Superior temporal gyrus (tissue), 1 donor: Measurements from ENCODE around the gene PRKCA.
A peak's percentile ranks its signal among the peaks of the same experiment; 100 is the strongest.

Experiments
- DNase-seq: peaks from one replicate; pipeline ENCODE4 v3.0.0-alpha.2; 2016; ENCODE audit errors: extremely low spot score

Gene PRKCA

DNA sequence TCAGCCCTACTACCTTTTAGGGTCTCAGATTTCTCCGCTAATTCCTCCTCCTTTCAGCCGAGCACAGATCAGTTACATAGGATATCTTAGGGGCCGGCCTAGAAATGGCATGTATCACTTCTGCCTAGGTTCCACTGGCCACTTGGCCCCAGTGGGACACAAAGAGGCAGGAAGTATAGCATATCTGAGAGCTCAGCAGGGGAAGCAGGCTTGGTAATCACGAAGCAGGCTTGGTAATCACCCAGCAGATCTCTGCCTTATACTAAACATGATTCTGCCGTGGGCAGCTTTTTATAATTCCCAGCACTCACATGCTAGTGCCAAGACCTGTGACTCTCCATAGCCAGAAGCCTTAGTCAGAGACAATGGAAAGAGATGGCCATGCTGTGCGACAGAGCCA, 472.9 kb downstream of the PRKCA start:
- no peak for DNase-seq

DNA sequence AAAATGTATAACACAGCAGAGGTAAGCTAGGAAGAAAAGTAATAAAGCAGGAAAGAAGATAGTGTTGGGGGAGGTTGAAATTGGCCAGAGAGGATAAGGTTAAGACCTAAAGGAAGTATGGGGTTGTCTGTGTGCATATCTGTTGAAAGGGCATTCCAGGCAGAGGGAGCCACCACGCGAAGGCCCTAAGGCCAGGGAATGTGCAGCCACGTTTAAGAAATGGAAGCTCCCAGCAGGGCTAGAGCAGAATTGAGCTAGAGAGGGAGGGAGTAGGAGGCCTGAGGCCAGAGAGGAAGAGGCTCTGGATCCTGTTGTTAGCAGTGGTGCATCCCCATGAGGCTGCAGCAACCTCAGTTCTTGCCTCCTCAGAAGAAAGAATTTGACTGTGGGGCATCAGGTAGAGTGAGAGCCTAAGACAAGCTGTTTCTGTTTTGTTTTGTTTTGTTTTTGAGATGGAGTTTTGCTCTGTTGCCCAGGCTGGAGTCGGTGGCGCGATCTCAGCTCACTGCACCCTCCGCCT, 473.5 kb downstream of the PRKCA start:
- no peak for DNase-seq

DNA sequence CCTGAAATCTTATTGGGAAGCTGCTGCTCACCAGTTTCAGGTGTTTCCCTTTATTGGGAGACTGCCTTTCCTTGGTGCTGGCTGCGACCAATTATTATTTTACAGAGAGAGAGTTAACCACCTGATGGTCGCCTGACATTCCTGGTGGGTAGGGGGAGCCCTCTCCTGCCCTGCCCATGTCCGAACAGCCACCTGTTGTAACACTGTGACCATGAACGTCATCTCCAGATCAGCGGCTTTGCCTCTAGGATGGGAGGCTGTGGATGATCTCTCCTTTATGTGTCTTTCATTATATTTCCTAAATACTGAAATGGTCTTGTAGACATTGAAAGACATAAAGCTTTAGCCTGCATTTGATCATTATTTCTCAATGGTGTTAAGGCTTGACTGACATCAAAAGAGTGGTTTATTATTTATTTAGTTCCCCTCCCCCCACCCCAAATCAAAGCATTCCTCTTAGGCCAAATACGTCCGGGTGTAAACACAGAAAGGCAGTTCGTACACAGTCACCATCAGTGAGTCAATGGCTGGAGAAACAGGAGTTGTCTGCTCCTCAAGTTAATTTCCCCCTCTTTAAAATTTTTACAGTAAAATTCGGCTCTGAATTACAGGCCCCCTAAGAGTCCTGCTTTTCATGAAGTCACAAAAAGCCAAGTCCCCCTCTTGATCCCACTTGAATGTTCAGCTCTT, 474.7 kb downstream of the PRKCA start:
- no peak for DNase-seq

DNA sequence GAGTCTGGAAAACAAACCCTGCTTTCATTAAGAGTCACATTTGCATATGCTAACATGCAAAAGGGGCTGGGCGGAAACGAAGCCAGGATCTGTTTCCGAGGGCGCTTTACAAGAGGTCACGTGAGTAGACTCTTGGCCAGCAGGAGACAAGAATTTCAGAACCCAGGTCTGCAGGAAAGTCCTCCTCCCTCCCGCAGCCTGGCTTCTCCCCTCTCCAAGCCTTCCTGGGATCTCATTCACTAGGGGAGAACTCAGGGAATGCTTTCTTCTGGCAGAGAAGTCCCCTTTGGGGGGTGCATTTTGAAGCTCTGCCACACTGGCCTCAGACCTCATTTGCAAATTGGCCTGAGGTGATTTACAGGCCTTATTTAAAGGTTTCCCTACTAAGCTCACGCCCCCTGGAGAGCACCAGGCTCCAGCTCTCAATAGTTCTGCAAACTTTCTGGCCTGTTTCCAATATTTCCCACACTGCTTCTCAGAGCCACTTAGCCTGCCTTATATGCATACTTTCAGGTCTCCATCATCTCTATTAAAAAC, 475.3 kb downstream of the PRKCA start:
- DNase-seq: no peak

DNA sequence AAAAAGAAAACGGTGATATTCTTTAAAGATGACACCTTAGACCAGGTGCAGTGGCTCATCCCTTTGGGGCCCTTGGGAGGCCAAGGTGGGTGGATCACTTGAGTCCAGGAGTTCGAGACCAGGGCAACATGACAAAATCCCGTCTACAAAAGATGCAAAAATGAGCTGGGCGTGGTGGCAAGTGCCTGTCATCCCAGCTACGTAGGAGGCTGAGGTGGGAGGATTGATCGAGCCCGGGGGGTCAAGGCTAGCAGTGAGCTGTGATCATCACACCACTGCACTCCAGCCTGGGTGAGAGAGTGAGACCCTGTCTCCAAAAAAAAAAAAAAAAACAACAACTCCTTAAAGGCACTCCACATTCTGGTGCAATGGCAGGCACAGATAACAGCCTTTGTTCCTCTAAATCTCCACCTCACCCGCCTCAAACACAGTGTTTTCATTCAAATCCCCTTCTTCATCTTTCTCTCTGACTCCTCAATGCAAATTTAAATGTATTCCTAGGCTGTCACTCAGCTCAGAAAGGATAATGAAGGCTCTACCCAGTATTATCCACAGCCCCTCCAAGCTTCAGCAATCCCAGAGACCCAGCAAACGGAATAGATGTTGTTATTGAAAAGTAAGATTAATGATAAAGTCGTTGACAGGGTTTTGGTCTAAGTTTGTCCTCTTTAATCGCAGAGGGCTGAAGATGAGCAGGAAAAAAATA, 476.3 kb downstream of the PRKCA start:
- DNase-seq: no peak

DNA sequence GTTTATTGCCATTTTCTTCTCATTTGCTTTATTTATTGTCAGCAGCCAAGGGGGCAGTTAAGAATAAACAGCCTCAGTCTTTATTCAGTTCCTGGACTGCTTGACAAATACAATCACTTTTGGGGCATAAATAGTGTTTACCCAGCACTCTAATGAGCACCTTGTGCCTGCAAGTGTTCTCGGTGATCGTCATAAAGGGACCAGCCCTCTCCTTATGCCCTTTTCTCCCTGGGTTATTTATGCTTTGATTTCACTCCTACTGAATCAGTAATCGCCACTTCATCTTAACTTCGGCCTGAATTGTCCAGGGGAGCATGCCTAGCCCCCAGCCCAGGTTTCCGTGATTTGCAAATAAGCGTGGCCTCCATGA, 476.8 kb downstream of the PRKCA start:
- no peak for DNase-seq

DNA sequence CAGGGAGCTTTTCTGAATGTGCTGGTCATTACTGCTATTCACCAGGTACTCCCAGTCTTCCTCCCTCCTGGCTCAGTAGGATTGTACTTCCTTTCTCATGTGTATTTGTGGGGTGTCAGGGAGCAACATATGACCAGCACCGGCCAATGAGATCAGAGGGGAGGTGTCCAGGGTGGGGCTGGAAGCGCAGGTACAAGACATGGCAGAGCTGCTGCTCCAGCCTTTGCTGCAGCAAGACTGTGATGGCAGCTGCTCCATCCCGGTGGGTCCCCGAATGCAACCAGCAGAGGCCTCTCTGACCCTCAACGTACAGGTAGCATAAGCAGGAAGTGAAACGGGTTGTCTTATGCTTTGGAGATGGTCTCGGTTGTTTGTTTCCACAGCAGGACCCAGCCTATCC, 478.7 kb downstream of the PRKCA start:
- DNase-seq: no peak

DNA sequence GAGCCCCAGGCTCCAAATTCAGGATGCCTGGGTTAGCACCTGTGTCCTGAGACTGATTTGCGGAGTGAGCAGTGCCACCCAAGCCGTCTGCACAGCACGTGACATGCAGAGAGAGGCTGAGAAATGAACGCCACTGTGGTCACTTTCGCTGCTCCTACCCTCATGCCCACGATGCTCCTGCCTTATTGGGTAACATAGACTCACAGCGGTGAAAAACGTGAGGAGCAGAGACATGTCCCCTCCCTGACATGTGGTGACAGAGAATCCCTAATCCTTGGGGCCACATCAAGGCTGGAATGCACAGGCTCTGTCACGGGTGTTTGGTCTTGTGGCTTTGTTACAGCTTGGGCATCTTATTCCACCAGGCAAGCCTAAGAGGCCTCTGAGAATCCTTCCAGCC, 480.4 kb downstream of the PRKCA start:
- DNase-seq: no peak

DNA sequence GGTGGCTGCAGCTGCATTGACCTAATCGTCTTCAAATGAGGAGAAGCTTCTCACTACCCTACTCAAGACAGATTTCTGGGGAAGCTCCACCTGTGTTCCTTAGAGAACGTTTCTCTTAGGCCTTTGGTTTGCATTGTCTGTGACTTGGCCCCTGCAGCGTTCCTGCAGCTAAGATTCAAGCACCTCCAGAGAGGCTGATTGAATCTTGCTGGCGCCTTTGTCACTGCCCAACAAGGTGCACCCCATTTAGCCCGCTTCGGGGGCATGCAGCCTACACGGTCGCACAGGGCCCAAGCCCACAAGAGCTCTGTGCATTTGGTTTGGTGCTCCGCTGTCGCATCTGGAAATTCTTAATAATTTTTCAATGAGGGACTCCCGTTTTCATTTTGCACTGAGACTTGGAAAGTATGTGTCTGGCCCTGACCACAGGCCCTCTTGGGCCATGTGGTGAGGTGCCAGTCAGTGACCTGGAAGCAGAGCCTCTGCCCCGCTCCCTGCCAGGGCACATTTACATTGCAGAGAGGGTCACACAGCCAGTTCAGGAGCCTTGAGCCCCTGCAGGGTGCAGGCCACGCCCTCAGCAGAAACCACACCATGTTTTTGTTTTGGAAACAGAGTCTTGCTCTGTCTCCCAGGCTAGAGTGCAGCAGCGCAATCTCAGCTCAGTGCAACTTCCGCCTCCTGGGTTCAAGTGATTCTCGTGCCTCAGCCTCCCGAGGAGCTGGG, 481.4 kb downstream of the PRKCA start:
- no peak for DNase-seq

DNA sequence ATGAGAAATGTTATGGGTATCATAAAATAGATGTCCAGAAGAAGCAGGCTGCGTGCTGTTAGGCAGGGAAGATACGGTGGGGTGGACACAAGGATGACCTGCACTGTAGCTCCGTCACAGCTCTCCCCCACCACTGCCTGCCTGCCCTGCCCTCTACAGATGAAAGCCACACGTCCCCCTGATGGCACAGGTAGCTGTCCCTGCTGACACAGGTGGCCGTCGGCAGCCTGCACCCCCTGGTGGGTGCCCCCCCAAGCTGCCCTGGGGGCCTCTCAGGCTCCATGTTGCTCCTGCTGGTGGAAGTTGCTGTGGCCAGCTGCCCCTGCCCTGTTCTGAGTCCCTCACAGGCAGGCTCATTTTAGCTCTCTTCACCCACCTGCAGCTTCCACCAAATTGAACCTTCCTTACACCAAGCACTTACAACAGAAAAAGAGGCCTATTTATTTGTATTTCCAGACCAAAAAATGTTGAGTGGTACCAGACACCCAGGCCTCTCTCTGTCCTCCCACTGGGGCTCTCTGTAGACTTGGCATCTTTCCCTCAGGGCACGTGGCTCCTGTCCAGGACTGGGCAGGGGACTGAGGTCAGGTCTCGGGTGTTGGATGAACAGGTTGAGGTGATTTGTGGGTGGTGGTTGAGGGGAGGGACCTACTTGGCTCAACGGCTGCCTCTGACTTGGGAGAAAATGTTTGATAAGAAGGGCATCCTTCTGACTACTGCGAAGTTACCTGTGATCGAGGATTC, 482.4 kb downstream of the PRKCA start:
- no peak for DNase-seq

DNA sequence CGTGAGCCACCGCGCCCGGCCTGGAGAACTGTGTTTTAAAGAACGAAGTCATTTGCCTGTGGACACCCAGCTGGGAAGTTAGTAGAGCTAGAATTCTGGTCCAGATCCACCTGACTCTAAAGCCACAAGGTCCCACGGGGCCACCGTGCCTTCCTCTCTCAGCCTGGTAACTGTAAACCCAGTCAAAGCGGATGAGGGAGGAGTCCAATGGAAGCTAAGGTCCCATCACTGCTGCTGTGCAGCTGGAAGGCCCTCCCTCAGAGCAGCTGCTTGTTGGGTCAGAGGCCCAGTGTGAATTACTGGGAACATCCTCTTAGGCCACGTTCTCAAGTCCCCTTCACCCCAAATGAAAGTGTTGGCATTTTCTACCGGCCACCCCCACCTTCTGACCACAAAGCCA, 483.7 kb downstream of the PRKCA start:
- DNase-seq: no peak

DNA sequence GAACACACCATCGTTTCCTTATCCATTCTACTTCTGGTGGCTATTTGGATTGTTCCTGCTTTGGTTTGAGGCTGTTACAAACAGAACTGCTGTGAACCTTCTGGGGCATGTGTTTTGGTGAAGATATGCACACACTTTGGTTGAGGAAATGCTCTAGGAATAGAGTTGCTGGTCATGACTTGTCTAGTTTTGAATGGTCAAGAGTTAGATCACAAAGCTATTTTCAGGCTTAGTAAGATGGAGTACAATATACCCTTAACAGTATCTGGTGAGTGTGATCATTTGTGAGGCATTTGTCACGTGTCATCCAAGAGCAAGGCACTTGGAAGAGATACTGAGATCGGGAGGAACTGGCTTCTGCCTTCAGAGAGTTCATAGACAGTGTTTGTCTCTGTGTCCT, 485.5 kb downstream of the PRKCA start:
- no peak for DNase-seq

DNA sequence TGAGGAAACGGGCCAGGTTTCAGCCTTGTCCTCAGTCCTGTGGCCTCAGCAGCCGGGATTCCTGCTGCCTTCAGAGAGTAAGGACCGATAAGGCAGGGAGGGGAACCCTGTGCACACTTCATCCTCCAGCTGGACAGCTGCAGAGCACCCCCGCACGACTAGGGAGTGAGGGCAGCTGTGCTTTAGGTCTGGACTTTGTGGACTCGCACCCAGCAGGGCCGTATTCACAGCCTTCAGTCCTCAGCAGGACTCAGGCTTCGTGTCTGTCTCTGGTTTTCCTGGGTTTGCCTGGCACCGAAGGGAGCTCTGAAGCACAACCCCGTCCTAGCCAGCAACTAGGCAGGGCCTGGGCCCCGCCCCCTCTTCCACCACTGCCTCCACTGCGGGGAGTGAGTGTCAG, 486.7 kb downstream of the PRKCA start:
- no peak for DNase-seq

DNA sequence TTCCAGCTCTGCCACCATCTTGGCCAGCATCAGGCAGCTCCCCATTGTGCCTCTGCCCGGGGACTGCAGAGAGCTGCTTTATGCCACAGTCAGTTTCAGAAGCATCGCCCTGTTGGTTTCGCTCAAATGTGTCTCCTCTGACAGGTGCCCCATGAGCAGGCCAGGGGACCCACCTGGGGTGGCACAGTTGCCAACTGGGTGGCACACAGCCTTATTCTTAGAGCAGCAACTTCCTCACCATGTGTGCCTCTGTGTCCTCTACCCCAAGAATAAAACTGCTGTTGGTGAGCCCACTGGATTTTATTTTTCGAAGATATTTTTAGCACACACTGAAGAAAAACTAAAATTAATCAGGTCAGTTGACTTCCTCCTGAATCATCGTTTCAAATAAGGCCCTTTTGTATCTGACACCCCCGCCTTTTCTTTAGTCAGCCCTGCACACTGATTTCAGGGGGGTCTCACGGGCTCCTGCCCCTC, 487.6 kb downstream of the PRKCA start:
- DNase-seq: no peak

DNA sequence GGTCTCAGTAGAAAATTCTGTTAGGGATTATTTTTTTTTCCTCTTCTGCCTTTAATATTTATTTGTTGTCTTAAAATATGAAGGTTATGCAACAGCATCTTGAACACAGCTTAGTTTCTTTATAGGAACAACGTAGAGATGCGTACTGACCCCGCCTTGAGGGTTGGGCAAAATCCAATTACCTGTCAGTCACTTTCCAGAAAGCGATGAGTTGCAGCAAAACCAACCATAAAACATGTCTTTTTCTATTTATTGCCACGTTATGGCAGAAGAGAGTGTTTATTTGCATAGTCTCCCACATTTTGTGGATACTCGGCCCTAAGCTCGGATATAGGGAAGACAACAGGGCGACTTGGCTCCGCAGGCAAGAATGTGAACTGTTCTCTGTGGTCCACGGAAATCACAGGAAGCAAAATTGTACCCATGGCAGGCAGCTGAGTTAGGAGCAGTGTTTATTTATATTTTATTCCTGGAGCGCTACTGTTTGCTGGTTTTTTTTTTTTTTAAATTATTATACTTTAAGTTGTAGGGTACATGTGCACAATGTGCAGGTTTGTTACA, 488.2 kb downstream of the PRKCA start:
- DNase-seq: no peak

DNA sequence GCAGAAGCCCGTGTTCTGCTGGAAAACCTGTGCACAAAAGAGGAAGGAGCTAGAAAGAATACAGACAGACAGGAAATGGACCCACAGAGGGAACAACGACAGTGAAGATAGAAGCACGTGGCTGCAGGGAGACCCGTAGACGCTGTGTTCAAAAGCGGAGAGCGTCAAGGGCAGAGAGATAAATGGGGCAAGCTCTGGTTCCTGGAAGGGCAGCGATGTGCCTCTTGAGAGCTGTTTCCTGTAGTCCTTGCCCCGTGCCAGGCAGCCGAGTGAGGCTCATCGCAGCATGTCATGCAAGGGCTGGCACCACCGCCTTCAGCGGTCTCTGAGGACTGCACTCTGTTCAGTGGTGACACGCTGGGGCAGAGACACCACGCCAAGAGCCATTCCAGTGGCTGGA, 488.9 kb downstream of the PRKCA start:
- no peak for DNase-seq

DNA sequence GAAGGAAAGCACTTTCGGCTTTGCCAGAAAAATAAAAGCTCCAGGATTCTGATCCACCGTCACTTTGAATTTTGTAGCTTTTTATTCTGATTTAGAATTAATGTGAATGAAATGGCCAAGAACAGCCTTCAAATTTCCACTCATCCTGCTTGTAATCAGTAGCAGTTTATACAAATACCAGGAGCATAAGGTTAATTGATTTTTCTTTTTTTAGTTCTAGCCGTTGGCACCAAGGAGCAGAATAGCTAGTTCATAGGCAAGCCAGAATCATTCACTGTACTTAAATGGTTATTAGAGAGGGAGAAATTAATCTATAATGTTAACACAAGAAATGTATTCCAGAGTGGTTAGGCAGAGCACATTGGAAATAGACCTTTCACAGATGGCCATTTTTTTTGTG, 491.4 kb downstream of the PRKCA start:
- DNase-seq: no peak

DNA sequence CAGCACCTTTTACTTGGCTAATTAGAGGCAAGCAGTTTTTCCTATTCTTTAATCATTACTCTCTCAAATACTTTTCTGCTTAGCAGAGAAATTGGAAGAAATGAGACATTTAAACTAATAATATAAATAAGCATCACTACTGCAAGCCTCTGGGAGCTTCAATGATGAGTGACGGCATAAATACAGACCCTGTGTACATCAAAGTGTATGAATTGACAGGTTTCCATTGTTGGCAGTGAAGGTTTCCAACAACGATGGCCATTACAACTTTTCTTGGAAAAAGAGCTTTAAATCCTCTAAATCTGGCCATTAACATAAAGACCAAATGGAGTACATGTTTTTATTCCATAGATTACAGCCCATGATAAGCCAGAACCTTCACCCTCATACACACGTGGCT, 493.1 kb downstream of the PRKCA start:
- DNase-seq: no peak

DNA sequence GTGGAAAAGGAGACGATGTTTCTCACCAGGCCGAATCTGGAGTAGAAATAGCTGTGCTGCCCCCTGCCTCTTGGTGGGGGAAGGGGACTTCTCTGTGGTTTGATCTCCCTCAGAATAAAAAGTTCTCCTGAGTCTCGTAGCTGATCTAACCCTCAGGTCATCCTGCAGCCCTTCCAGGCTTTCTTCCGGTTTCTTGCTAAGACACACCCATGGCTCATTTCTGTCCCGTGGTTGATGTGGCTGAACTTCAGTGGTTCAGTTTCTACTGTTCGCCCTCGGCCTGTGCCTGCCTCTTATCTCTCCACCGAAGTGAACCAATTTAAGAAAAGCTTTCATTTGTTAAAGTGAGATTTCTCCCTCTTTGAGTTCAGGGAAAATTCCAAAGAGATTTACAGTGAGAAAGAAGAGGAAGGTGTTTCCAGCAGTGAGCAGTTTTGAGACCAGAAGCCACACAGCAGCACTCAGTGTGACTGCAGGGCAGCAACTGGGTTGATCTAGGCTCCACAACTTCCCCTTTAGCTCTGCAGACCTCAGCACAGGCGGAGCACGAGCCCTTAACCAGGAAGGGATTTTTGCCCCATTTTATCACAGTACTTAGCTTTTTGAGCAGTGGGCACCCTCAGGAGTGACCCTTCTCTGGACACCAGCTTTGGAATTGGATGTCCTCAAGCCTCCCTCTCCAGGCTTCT, 497.6 kb downstream of the PRKCA start:
- peak; percentile 13 for DNase-seq

DNA sequence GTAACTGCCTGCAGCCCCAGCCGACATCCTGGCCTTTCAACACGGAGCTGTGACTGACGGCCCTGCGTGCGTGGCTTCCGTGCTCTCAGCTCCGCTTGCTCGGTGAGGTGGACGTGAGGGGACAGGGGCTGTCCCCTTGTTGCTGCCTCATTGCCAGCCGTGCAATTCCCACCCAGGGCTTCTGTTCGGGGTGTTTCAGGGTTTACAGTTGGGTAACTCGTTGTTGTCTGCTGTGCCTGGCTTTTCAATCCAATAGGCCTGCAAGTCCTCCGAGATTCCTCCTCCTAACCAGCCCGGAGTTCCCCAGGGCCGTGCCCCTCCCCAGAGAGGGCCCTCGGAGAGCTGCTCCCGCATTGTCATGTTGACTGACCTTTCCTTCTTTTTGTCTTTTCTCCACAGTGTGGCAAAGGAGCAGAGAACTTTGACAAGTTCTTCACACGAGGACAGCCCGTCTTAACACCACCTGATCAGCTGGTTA, 501.1 kb downstream of the PRKCA start:
- no peak for DNase-seq

DNA sequence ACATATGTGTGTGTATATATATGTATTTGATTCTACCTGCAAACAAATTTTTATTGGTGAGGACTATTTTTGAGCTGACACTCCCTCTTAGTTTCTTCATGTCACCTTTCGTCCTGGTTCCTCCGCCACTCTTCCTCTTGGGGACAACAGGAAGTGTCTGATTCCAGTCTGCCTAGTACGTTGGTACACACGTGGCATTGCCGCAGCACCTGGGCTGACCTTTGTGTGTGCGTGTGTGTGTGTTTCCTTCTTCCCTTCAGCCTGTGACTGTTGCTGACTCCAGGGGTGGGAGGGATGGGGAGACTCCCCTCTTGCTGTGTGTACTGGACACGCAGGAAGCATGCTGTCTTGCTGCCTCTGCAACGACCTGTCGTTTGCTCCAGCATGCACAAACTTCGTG, 503.2 kb downstream of the PRKCA start:
- no peak for DNase-seq
